GM12873 (cell line): Measurements from ENCODE around the gene CCRL2.

ENCODE experiments used
- TF ChIP-seq, protein P1 (sequence below): IDR thresholded peaks from 2 replicates; pipeline ENCODE4 v1.5.1; 2012; ENCODE audit warnings: low read depth, mild to moderate bottlenecking, moderate library complexity, low read length, control low read depth; ENCODE audit not compliant: insufficient read depth; ENCODE audit errors: missing control alignments

CCRL2 gene

DNA sequence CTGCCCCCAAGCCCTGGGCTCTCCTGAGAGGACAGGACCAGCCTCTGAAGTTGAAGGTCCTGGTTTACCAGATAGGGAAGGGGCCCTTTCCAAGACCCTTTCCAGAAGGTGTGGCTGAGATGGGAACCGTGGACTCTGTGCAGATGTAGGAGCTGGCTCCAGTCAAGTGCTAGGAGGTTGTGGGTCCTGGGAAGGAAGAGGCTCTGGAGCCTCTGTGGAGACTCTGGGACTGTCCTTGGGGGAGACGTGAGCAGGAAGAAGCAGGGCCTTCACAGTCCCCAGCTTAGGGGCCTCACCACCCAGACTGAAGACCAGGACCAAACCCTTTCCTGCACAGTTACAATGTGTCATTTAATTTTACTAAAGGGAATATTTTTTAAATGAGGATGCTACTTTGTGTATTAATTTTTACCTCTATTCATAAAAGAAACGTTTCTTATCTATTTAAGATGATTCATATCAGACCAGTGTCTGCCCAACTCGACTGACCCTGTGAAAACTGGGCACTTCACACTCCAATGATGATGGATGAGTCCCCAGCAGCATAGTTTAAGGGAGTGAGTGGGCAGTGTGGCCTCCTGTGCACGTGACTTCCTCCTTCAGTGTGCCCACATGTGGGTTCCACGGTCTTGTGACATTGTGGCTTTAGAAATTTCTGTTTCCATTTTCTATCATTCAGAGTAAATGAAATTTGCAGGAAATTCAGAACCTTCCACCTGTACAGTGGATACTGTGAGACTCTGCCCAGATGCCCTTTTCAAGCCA is 11.1 kb upstream of the CCRL2 start:
- TF ChIP-seq, protein P1, sequence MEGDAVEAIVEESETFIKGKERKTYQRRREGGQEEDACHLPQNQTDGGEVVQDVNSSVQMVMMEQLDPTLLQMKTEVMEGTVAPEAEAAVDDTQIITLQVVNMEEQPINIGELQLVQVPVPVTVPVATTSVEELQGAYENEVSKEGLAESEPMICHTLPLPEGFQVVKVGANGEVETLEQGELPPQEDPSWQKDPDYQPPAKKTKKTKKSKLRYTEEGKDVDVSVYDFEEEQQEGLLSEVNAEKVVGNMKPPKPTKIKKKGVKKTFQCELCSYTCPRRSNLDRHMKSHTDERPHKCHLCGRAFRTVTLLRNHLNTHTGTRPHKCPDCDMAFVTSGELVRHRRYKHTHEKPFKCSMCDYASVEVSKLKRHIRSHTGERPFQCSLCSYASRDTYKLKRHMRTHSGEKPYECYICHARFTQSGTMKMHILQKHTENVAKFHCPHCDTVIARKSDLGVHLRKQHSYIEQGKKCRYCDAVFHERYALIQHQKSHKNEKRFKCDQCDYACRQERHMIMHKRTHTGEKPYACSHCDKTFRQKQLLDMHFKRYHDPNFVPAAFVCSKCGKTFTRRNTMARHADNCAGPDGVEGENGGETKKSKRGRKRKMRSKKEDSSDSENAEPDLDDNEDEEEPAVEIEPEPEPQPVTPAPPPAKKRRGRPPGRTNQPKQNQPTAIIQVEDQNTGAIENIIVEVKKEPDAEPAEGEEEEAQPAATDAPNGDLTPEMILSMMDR = no peak

DNA sequence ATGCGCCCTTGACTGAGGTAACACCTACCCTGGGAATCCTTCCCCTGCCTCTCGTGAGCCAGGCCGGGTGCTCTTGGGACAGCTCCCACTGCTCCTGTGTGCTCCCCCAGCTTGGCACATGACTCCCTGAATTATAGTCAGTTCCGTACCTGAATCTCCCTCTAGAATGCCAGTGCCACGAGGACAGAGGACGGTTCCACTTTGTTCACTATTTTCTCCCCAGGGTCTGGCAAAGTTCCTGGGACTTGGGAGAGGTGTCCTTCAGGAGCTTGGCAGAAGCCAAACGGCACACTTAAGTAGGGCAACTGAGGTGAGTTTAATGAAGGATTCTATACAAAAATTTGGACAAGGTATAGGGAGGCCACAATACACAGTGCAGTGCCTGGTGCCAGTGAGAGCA is 9.9 kb upstream of the CCRL2 start:
- TF ChIP-seq, protein P1 = no peak

DNA sequence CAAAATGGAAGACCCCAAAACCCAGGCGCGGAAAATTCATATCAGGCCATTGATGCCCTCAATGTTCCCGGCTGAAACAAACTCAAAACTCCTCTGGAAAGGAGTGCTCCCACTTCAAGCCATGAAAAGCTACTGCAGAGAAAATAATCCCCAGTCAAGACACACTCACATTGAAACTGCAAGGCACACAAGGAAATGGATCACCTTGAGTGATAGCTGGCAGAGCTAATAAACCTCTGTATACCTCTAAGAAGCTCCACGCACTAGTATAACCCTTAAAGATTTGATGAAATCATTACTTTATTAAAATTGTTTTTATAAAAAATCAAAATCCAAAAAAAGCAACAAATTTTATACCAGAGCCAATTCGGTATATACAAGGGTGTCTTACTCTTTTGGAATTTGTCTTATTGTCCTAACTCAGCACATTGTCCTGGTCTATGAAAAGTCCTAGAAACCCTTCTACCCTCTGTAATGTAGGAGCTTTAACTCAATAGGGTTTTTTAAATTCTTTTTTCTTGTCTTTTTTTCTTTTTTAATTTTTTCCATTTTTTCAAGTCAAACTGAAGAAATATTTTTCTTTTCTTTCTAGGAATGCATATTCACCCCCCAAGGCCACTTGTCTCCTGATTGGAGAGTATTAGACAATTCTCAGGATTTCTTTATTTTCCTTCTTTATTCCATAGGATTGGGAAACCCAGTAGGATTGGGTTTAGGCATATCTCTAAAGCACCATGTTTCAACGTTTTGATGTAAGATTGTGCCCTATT is 8.7 kb upstream of the CCRL2 start:
- TF ChIP-seq, protein P1 = no peak

DNA sequence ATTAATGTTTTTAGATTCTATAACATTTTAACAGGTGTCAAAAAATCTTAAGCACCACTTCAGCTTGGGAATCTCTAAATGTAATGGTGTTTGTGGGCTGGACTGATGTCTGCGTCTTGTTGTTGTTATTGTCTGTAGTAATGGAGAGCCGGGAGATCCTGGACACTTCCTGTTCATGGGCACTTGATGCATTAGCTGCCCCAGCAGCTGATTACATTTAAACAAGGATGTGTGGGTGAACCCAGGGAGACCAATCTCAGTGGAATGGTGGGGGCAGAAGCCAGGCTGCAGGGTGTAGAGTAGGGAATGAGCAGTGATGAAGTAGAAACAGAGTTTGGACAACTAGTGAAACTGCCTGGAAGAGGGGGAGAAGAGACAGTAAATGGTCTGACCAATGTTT is 8.0 kb upstream of the CCRL2 start:
- TF ChIP-seq, protein P1 = no peak

DNA sequence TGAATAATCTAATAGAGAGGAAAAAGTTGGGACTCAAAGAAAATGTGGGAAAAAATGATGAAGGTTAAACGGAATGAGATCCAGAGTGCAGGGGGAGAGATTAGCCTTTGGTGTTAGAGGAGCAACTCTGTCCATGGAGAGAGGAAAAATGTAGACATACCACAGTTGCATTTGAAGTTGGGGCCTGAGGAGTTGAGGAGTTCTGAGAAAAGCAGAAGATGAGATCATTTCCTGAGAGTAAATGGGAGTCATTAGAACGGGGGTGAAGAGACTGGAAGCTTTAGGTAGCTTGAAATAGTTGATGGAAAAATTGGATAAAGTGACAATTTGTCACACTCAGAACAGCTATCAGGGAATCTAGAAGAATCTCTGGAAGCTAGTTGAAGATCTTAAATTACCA is 7.5 kb upstream of the CCRL2 start:
- TF ChIP-seq, protein P1 = no peak

DNA sequence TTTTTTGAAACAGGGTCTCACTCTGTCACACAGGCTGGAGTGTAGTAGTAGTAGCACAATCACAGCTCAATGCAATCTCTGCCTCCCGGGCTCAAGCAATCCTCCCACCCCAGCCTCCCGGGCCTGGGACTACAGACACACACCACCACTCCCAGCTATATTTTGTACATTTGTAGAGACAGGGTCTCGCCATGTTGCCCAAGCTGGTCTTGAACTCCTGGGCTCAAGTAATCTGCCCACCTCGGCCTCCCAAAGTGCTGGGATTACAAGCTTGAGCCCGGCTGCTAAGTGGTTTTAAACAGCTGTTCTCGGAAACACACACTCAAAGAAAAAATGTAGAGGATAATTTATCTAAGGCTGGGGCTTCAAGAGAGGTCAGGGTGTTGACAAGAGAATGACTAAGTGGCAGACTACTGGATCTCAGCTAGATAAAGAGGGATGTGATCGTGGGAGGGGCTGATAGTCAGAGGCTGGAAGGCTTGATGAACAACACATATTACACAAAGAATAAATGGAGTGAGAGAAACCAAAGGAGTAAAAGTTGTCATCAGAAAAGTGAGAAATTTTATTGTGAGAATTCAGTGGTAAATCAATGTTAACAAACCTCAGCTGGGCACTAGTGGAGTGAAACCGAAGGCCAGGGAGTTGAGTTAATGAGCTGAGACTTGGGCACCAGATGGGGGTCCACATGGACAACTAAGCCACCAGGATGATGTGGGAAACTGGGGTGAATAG is 6.9 kb upstream of the CCRL2 start:
- TF ChIP-seq, protein P1 = no peak

DNA sequence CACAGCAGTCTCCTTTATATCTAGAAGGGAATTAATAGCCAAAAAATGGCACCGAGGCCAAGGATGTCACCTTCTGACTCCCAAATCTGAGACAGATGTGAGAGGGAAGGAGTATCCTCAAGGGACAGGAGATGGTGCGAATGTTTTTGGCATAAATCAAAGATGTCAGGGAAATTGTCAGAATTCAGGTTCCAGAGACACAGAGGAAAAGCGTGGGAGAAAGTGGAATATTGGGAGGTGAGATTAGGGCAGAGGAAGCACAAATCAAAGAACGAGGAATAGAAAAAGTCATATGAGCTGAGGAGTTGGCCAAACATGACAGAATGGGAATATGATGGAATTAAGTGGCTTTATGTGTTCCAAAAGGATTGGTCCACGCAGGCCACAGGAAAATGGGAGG is 6.2 kb upstream of the CCRL2 start:
- TF ChIP-seq, protein P1 = no peak
